GM23338 (cell line): ENCODE measurements around the gene PLXNC1. TPM values are rescaled to one million over a fixed set of nuclear protein-coding genes. Genes with fewer than 3 reads are reported as not detected.

Source experiments
- ATAC-seq: fragments of 200-7000 bp; cut with Tn5 transposase; 3 replicates; pipeline ENCODE4 v1.9.1; 2020
- DNase-seq: peaks from one replicate; pipeline ENCODE4 v3.0.0-alpha.2; 2015; ENCODE audit warnings: low spot score
- H2AFZ ChIP-seq: fragments of 200-600 bp; sonication (generic); 2 replicates; pipeline ENCODE4 v1.8.0; 2016; ENCODE audit warnings: antibody characterized with exemption, mild to moderate bottlenecking, moderate library complexity
- H3F3A ChIP-seq: fragments of 200-600 bp; sonication (generic); replicated peaks from 2 replicates; pipeline ENCODE4 v1.8.0; 2017; ENCODE audit warnings: antibody characterized with exemption, mixed run types, low read depth
- H3K27ac ChIP-seq: fragments of 200-600 bp; sonication (generic); 2 replicates; pipeline ENCODE4 v1.6.1; 2016; ENCODE audit warnings: low read depth
- H3K27me3 ChIP-seq: fragments of 200-600 bp; sonication (generic); 2 replicates; pipeline ENCODE4 v1.8.0; 2016; ENCODE audit warnings: mild to moderate bottlenecking, mixed run types, moderate library complexity; ENCODE audit not compliant: insufficient read depth
- H3K36me3 ChIP-seq: fragments of 200-600 bp; sonication (generic); 2 replicates; pipeline ENCODE4 v1.8.0; 2016; ENCODE audit warnings: mild to moderate bottlenecking; ENCODE audit not compliant: insufficient read depth
- H3K4me1 ChIP-seq: fragments of 200-600 bp; sonication (generic); 2 replicates; pipeline ENCODE4 v1.8.0; 2016; ENCODE audit warnings: mild to moderate bottlenecking, moderate library complexity; ENCODE audit not compliant: insufficient read depth
- H3K4me2 ChIP-seq: fragments of 200-600 bp; sonication (generic); 2 replicates; pipeline ENCODE4 v1.7.1; 2017; ENCODE audit warnings: mixed run types
- H3K4me3 ChIP-seq: fragments of 200-600 bp; sonication (generic); 2 replicates; pipeline ENCODE4 v1.6.1; 2016; ENCODE audit warnings: mixed run types
- H3K79me2 ChIP-seq: fragments of 200-600 bp; sonication (generic); replicated peaks from 2 replicates; pipeline ENCODE4 v1.8.0; 2017; ENCODE audit warnings: mild to moderate bottlenecking; ENCODE audit not compliant: insufficient read depth
- H3K9me2 ChIP-seq: fragments of 200-600 bp; sonication (generic); 2 replicates; pipeline ENCODE4 v1.8.0; 2017; ENCODE audit not compliant: insufficient read depth
- H4K20me1 ChIP-seq: fragments of 200-600 bp; sonication (generic); replicated peaks from 2 replicates; pipeline ENCODE4 v1.8.0; 2017; ENCODE audit warnings: mild to moderate bottlenecking; ENCODE audit not compliant: insufficient read depth
- H3K27ac Mint-ChIP-seq: 2 replicates; pipeline ENCODE4 v1.8.0; 2020; ENCODE audit warnings: inconsistent platforms, mild to moderate bottlenecking, moderate library complexity, mixed read lengths
- H3K27me3 Mint-ChIP-seq: 3 replicates; pipeline ENCODE4 v1.8.0; 2022; ENCODE audit warnings: low read depth, mild to moderate bottlenecking, moderate library complexity, mixed read lengths, inconsistent platforms; ENCODE audit not compliant: insufficient read depth, poor library complexity
- H3K36me3 Mint-ChIP-seq: 3 replicates; pipeline ENCODE4 v1.8.0; 2021; ENCODE audit warnings: low read depth, mild to moderate bottlenecking, inconsistent platforms, moderate library complexity, mixed read lengths
- H3K4me1 Mint-ChIP-seq: 3 replicates; pipeline ENCODE4 v1.8.0; 2020; ENCODE audit warnings: mild to moderate bottlenecking, inconsistent platforms, mixed read lengths
- H3K4me3 Mint-ChIP-seq: 3 replicates; pipeline ENCODE4 v1.8.0; 2021; ENCODE audit warnings: moderate library complexity, mild to moderate bottlenecking, inconsistent platforms, mixed read lengths
- H3K9me3 Mint-ChIP-seq: 3 replicates; pipeline ENCODE4 v1.8.0; 2020; ENCODE audit warnings: moderate library complexity, mild to moderate bottlenecking, inconsistent platforms, mixed read lengths
- CREB1 ChIP-seq: fragments of 250-450 bp; sonication (Bioruptor Pico); IDR thresholded peaks from 2 replicates; pipeline ENCODE4 v1.5.0; 2020; ENCODE audit warnings: low read depth, mild to moderate bottlenecking, moderate library complexity
- CTCF ChIP-seq, 2 experiments: fragments of 200-600 bp in 1 of 2; sonication (generic) in 1 of 2; conservative IDR thresholded peaks; 2 replicates each; pipeline versions ENCODE4 v1.5.1 to v1.6.1; 2016 to 2017; ENCODE audit warnings: antibody characterized with exemption in 2 of 2, low read depth in 2 of 2, mild to moderate bottlenecking in 2 of 2, moderate library complexity in 1 of 2
- ETS1 ChIP-seq: IDR thresholded peaks from 2 replicates; pipeline ENCODE4 v1.6.1; 2016; ENCODE audit warnings: antibody characterized with exemption
- EZH2 ChIP-seq: fragments of 200-600 bp; sonication (generic); IDR thresholded peaks from one replicate; pipeline ENCODE4 v1.8.0; 2017; ENCODE audit warnings: antibody characterized with exemption, mild to moderate bottlenecking, low read depth; ENCODE audit not compliant: unreplicated experiment
- JUNB ChIP-seq: IDR thresholded peaks from one replicate; pipeline ENCODE4 v1.6.1; 2016; ENCODE audit warnings: antibody characterized with exemption; ENCODE audit not compliant: unreplicated experiment
- NANOG ChIP-seq: IDR thresholded peaks from 2 replicates; pipeline ENCODE4 v1.6.1; 2016; ENCODE audit warnings: antibody characterized with exemption, borderline replicate concordance
- POLR2AphosphoS5 ChIP-seq: IDR thresholded peaks from 2 replicates; pipeline ENCODE4 v1.6.1; 2016; ENCODE audit warnings: antibody characterized with exemption, low read depth
- STAT1 ChIP-seq: IDR thresholded peaks from one replicate; pipeline ENCODE4 v1.6.1; 2016; ENCODE audit warnings: antibody characterized with exemption; ENCODE audit not compliant: unreplicated experiment
- ZNF114 ChIP-seq: fragments of 250-450 bp; sonication (Bioruptor Pico); IDR thresholded peaks from 2 replicates; pipeline ENCODE4 v1.5.0; 2020; ENCODE audit warnings: mild to moderate bottlenecking, moderate library complexity
- ZNF331 ChIP-seq: fragments of 250-450 bp; sonication (Bioruptor Pico); IDR thresholded peaks from 2 replicates; pipeline ENCODE4 v1.5.0; 2020; ENCODE audit warnings: low read depth, mild to moderate bottlenecking, moderate library complexity
- polyA plus RNA-seq: library from polyadenylated mRNA; unstranded; fragments of >200 nt; fragmentation: Nextera tagmentation; extraction: Ambion mirVana; gene quantifications from 2 replicates; pipeline ENCODE4 v1.2.1, GENCODE V29; 2016
- total RNA-seq: library from RNA; depleted of rRNA; stranded (reverse); fragments of >200 nt; shearing (Covaris generic); gene quantifications from 2 replicates; pipeline ENCODE4 v1.2.3, GENCODE V29; 2014
- TF ChIP-seq, protein P1 (sequence below): fragments of 250-450 bp; sonication (Bioruptor Pico); IDR thresholded peaks from 2 replicates; pipeline ENCODE4 v1.5.0; 2020; ENCODE audit warnings: mild to moderate bottlenecking, moderate library complexity
- TF ChIP-seq, protein P2 (sequence below): IDR thresholded peaks from one replicate; pipeline ENCODE4 v1.6.1; 2018; ENCODE audit warnings: antibody characterized with exemption; ENCODE audit not compliant: unreplicated experiment

The PLXNC1 gene
- total and polyA plus RNA-seq, 2 experiments from 2014 or later: 1.9 to 6.5 TPM

DNA sequence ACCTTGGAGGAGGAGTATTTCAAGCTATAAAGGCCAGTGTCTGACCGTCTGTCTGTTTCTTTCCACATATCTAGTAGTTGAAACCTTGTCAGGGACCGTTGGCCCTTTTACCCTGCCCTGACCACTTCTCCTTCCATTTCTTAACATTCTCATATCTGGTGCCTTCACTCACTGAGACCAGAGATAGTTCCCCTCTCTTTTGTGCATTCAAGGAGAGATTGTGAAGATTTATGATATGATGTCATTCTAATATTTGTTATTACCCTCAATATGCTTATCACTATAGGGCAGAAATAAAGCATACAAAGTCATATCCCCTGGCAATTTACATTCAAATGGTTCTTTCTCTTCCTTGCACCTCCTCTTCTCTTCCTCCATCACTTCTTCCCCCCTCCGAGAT lies 83.3 kb downstream of the PLXNC1 start (continued):
- TF ChIP-seq, protein P1, sequence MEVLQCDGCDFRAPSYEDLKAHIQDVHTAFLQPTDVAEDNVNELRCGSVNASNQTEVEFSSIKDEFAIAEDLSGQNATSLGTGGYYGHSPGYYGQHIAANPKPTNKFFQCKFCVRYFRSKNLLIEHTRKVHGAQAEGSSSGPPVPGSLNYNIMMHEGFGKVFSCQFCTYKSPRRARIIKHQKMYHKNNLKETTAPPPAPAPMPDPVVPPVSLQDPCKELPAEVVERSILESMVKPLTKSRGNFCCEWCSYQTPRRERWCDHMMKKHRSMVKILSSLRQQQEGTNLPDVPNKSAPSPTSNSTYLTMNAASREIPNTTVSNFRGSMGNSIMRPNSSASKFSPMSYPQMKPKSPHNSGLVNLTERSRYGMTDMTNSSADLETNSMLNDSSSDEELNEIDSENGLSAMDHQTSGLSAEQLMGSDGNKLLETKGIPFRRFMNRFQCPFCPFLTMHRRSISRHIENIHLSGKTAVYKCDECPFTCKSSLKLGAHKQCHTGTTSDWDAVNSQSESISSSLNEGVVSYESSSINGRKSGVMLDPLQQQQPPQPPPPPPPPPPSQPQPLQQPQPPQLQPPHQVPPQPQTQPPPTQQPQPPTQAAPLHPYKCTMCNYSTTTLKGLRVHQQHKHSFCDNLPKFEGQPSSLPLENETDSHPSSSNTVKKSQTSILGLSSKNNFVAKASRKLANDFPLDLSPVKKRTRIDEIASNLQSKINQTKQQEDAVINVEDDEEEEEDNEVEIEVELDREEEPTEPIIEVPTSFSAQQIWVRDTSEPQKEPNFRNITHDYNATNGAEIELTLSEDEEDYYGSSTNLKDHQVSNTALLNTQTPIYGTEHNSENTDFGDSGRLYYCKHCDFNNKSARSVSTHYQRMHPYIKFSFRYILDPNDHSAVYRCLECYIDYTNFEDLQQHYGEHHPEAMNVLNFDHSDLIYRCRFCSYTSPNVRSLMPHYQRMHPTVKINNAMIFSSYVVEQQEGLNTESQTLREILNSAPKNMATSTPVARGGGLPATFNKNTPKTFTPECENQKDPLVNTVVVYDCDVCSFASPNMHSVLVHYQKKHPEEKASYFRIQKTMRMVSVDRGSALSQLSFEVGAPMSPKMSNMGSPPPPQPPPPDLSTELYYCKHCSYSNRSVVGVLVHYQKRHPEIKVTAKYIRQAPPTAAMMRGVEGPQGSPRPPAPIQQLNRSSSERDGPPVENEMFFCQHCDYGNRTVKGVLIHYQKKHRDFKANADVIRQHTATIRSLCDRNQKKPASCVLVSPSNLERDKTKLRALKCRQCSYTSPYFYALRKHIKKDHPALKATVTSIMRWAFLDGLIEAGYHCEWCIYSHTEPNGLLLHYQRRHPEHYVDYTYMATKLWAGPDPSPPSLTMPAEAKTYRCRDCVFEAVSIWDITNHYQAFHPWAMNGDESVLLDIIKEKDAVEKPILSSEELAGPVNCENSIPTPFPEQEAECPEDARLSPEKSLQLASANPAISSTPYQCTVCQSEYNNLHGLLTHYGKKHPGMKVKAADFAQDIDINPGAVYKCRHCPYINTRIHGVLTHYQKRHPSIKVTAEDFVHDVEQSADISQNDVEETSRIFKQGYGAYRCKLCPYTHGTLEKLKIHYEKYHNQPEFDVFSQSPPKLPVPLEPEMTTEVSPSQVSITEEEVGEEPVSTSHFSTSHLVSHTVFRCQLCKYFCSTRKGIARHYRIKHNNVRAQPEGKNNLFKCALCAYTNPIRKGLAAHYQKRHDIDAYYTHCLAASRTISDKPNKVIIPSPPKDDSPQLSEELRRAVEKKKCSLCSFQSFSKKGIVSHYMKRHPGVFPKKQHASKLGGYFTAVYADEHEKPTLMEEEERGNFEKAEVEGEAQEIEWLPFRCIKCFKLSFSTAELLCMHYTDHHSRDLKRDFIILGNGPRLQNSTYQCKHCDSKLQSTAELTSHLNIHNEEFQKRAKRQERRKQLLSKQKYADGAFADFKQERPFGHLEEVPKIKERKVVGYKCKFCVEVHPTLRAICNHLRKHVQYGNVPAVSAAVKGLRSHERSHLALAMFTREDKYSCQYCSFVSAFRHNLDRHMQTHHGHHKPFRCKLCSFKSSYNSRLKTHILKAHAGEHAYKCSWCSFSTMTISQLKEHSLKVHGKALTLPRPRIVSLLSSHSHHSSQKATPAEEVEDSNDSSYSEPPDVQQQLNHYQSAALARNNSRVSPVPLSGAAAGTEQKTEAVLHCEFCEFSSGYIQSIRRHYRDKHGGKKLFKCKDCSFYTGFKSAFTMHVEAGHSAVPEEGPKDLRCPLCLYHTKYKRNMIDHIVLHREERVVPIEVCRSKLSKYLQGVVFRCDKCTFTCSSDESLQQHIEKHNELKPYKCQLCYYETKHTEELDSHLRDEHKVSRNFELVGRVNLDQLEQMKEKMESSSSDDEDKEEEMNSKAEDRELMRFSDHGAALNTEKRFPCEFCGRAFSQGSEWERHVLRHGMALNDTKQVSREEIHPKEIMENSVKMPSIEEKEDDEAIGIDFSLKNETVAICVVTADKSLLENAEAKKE: no peak
- TF ChIP-seq NANOG (no peak), STAT1 (no peak)

- Histone ChIP-seq H3K4me1 (no peaks in the 10 kb centered on the region), H3F3A (no peaks in the 10 kb centered on the region), H3K4me2 (no peak overlapping the region), H3K4me3 (no peak overlapping the region), H3K9me2 (no peaks in the 10 kb centered on the region), H3K27me3 (no peaks in the 10 kb centered on the region), H3K36me3 (no peaks in the 10 kb centered on the region), H2AFZ (no peak overlapping the region), H4K20me1 (no peaks in the 10 kb centered on the region), H3K79me2 (no peaks in the 10 kb centered on the region), H3K27ac (no peak overlapping the region)
- ATAC-seq (no peak), DNase-seq (no peak)
- Mint-ChIP-seq H3K27me3 (no peaks in the 10 kb centered on the region), H3K9me3 (no peaks in the 10 kb centered on the region), H3K4me1 (no peaks in the 10 kb centered on the region), H3K36me3 (no peaks in the 10 kb centered on the region), H3K27ac (no peak overlapping the region), H3K4me3 (no peak overlapping the region)
- TF ChIP-seq STAT1: no peak
- TF ChIP-seq ZNF114 (CRISPR knock-in tag): no peak
- TF ChIP-seq EZH2: no peak
- TF ChIP-seq ETS1: no peak
- TF ChIP-seq CREB1 (CRISPR knock-in tag): no peak
- TF ChIP-seq JUNB: no peak
- no peak for TF ChIP-seq CTCF (conservative IDR thresholded peaks at IDR 0.05; ENCODE audit: low read depth in 2 of 2)
- no peak for TF ChIP-seq NANOG
- TF ChIP-seq POLR2AphosphoS5: no peak
- TF ChIP-seq, protein P2, sequence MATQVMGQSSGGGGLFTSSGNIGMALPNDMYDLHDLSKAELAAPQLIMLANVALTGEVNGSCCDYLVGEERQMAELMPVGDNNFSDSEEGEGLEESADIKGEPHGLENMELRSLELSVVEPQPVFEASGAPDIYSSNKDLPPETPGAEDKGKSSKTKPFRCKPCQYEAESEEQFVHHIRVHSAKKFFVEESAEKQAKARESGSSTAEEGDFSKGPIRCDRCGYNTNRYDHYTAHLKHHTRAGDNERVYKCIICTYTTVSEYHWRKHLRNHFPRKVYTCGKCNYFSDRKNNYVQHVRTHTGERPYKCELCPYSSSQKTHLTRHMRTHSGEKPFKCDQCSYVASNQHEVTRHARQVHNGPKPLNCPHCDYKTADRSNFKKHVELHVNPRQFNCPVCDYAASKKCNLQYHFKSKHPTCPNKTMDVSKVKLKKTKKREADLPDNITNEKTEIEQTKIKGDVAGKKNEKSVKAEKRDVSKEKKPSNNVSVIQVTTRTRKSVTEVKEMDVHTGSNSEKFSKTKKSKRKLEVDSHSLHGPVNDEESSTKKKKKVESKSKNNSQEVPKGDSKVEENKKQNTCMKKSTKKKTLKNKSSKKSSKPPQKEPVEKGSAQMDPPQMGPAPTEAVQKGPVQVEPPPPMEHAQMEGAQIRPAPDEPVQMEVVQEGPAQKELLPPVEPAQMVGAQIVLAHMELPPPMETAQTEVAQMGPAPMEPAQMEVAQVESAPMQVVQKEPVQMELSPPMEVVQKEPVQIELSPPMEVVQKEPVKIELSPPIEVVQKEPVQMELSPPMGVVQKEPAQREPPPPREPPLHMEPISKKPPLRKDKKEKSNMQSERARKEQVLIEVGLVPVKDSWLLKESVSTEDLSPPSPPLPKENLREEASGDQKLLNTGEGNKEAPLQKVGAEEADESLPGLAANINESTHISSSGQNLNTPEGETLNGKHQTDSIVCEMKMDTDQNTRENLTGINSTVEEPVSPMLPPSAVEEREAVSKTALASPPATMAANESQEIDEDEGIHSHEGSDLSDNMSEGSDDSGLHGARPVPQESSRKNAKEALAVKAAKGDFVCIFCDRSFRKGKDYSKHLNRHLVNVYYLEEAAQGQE: no peak
- no peak for TF ChIP-seq ZNF331 (CRISPR knock-in tag)
Measured at GRCh38 chr12:94235848-94236247, 87.5 kb downstream of the PLXNC1 start.
